ENCODE data around the gene HNRNPK.

Gene HNRNPK

GRCh38 chr9:83964973-83965349, 15.1 kb downstream of the HNRNPK start:
- Histone ChIP-seq H3K27me3 (ENCODE audit: control insufficient read depth, insufficient read depth, low read length) (no peaks in the 10 kb centered on the region), H3K9ac (no peak overlapping the region), H2AFZ (no peak overlapping the region), H3K4me1 (no peaks in the 10 kb centered on the region), H3K4me3 (ENCODE audit: low read depth, low read length) (no peak overlapping the region), H3K27ac (no peak overlapping the region), H3K36me3 (ENCODE audit: control insufficient read depth, insufficient read depth, low read length) (no peaks in the 10 kb centered on the region), H3K79me2 (no peaks in the 10 kb centered on the region), H3K4me2 (ENCODE audit: low read length) (no peak overlapping the region), H3K9me3 (ENCODE audit: control insufficient read depth, low read length) (no peaks in the 10 kb centered on the region)
- TF ChIP-seq, protein P1, sequence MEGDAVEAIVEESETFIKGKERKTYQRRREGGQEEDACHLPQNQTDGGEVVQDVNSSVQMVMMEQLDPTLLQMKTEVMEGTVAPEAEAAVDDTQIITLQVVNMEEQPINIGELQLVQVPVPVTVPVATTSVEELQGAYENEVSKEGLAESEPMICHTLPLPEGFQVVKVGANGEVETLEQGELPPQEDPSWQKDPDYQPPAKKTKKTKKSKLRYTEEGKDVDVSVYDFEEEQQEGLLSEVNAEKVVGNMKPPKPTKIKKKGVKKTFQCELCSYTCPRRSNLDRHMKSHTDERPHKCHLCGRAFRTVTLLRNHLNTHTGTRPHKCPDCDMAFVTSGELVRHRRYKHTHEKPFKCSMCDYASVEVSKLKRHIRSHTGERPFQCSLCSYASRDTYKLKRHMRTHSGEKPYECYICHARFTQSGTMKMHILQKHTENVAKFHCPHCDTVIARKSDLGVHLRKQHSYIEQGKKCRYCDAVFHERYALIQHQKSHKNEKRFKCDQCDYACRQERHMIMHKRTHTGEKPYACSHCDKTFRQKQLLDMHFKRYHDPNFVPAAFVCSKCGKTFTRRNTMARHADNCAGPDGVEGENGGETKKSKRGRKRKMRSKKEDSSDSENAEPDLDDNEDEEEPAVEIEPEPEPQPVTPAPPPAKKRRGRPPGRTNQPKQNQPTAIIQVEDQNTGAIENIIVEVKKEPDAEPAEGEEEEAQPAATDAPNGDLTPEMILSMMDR (IDR thresholded peaks at IDR 0.05): no peak

GRCh38 chr9:83962165-83962564, 17.9 kb downstream of the HNRNPK start:
- TF ChIP-seq, protein P1 (IDR thresholded peaks at IDR 0.05): no peak
- Histone ChIP-seq H3K9ac (no peak overlapping the region), H3K79me2 (no peaks in the 10 kb centered on the region), H2AFZ (no peak overlapping the region), H3K4me2 (ENCODE audit: low read length) (no peak overlapping the region), H3K36me3 (ENCODE audit: control insufficient read depth, insufficient read depth, low read length) (no peaks in the 10 kb centered on the region), H3K4me3 (ENCODE audit: low read depth, low read length) (no peak overlapping the region), H3K4me1 (peaks cover 4% of the 10 kb centered on the region), H3K27ac (no peak overlapping the region), H3K9me3 (ENCODE audit: control insufficient read depth, low read length) (no peaks in the 10 kb centered on the region), H3K27me3 (ENCODE audit: control insufficient read depth, insufficient read depth, low read length) (no peaks in the 10 kb centered on the region)

- TF ChIP-seq, protein P1 (IDR thresholded peaks at IDR 0.05): no peak
- Histone ChIP-seq H2AFZ (no peak overlapping the region), H3K27me3 (ENCODE audit: control insufficient read depth, insufficient read depth, low read length) (no peaks in the 10 kb centered on the region), H3K4me3 (ENCODE audit: low read depth, low read length) (no peak overlapping the region), H3K9me3 (ENCODE audit: control insufficient read depth, low read length) (no peaks in the 10 kb centered on the region), H3K79me2 (no peaks in the 10 kb centered on the region), H3K36me3 (ENCODE audit: control insufficient read depth, insufficient read depth, low read length) (no peaks in the 10 kb centered on the region), H3K9ac (no peak overlapping the region), H3K27ac (no peak overlapping the region), H3K4me2 (ENCODE audit: low read length) (no peak overlapping the region), H3K4me1 (peaks cover 5% of the 10 kb centered on the region)
These were observed 19.0 kb downstream of the HNRNPK start for GRCh38 chr9:83960991-83961390.

GRCh38 chr9:83959061-83959460, 21.0 kb downstream of the HNRNPK start:
- Histone ChIP-seq H3K4me3 (ENCODE audit: low read depth, low read length) (no peak overlapping the region), H3K27ac (peak overlapping the region; percentile 80), H3K4me2 (ENCODE audit: low read length) (peak overlapping the region; percentile 38), H3K79me2 (no peaks in the 10 kb centered on the region), H2AFZ (no peak overlapping the region), H3K9me3 (ENCODE audit: control insufficient read depth, low read length) (no peaks in the 10 kb centered on the region), H3K9ac (no peak overlapping the region), H3K27me3 (ENCODE audit: control insufficient read depth, insufficient read depth, low read length) (no peaks in the 10 kb centered on the region), H3K36me3 (ENCODE audit: control insufficient read depth, insufficient read depth, low read length) (no peaks in the 10 kb centered on the region), H3K4me1 (peaks cover 5% of the 10 kb centered on the region)
- TF ChIP-seq, protein P1 (IDR thresholded peaks at IDR 0.05): no peak

DNA sequence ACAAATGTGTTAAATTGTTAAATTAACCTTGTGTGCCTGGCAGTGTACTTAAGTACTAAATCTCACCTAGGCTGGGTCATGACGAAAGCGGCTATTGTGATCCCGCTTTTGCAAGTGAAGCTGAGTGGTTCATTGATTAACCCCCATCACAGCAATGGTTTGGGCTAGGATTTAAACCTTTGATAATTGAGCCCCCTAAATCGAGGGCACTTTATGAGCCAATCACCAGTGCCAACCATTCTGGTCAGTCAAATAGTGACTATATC, 22.8 kb downstream of the HNRNPK start:
- H3K36me3 ChIP-seq (ENCODE audit: control insufficient read depth, insufficient read depth, low read length): no peaks in the 10 kb centered on the region
- no peaks in the 10 kb centered on the region for H3K9me3 ChIP-seq (ENCODE audit: control insufficient read depth, low read length)
- H2AFZ ChIP-seq: peak overlapping the region; percentile 98
- peak overlapping the region; percentile 79 for H3K27ac ChIP-seq
- no peaks in the 10 kb centered on the region for H3K79me2 ChIP-seq
- TF ChIP-seq, protein P1 (IDR thresholded peaks at IDR 0.05): no peak
- H3K4me1 ChIP-seq: peaks cover 5% of the 10 kb centered on the region
- no peaks in the 10 kb centered on the region for H3K27me3 ChIP-seq (ENCODE audit: control insufficient read depth, insufficient read depth, low read length)
- H3K9ac ChIP-seq: no peak overlapping the region
- peak overlapping the region; percentile 64 for H3K4me3 ChIP-seq (ENCODE audit: low read depth, low read length)
- H3K4me2 ChIP-seq (ENCODE audit: low read length): peak overlapping the region; percentile 65

Data from parathyroid adenoma (tissue), 2 donors.